Esophagus muscularis mucosa (tissue), 4 donors: Measurements from ENCODE around the gene UBE3D. TPM values are rescaled to one million over a fixed set of nuclear protein-coding genes. Genes with fewer than 3 reads are reported as not detected.

Experiments
- DNase-seq: peaks from one replicate; pipeline ENCODE4 v3.0.0-alpha.2; 2017; ENCODE audit errors: extremely low spot score
- H3K27ac ChIP-seq, 4 donors: fragments of 200-600 bp; sonication (generic); replicated peaks in 1 of 4; 1 replicate in 3 of 4; 2 replicates in 1 of 4; pipeline ENCODE4 v1.5.1; 2016 to 2019; ENCODE audit warnings: mild to moderate bottlenecking in 1 of 4
- H3K27me3 ChIP-seq, 4 donors: fragments of 200-600 bp; sonication (generic); one replicate each; pipeline versions ENCODE4 v1.5.1 to v1.6.0; 2016 to 2019
- H3K36me3 ChIP-seq, 4 donors: fragments of 200-600 bp; sonication (generic); one replicate each; pipeline ENCODE4 v1.5.1; 2016 to 2019
- H3K4me1 ChIP-seq, 4 donors: fragments of 200-600 bp; sonication (generic); one replicate each; pipeline ENCODE4 v1.5.1; 2016 to 2019
- H3K4me3 ChIP-seq, 4 donors: fragments of 200-600 bp; sonication (generic); 1 replicate in 2 of 4; 2 replicates in 2 of 4; pipeline ENCODE4 v1.5.1; 2016 to 2019; ENCODE audit warnings: mild to moderate bottlenecking in 4 of 4, moderate library complexity in 1 of 4
- H3K9me3 ChIP-seq, 4 donors: fragments of 200-600 bp; sonication (generic); 1 replicate in 3 of 4; 2 replicates in 1 of 4; pipeline ENCODE4 v1.5.1; 2016 to 2019
- EP300 ChIP-seq: sonication (generic); formaldehyde crosslinking; IDR thresholded peaks from one replicate; pipeline ENCODE4 v1.6.1; 2017; ENCODE audit warnings: antibody characterized with exemption
- POLR2A ChIP-seq: fragments of 450-650 bp; IDR thresholded peaks from one replicate; pipeline ENCODE4 v1.6.1; 2017; ENCODE audit warnings: antibody characterized with exemption, moderate library complexity, mild to moderate bottlenecking, low read depth
- POLR2AphosphoS5 ChIP-seq, 2 donors: sonication (generic); formaldehyde crosslinking; IDR thresholded peaks; one replicate each; pipeline ENCODE4 v1.6.1; 2017; ENCODE audit warnings: antibody characterized with exemption in 2 of 2
- WGBS: methylation state at CpG from one replicate; pipeline ENCODE4 v1.1.5; 2018; 5-methylcytosine and 5-hydroxymethylcytosine counted together
- intact Hi-C: fragments of 100-400 bp; cut with DNase I; formaldehyde crosslinking; loops from one replicate; pipeline ENCODE4 v1.15.1; 2023
- total RNA-seq, 4 donors: library from RNA; depleted of rRNA; stranded (reverse); fragments of >200 nt; gene quantifications; one replicate each; pipeline versions ENCODE4 v1.1.0 to v1.2.1, GENCODE V29; 2016
- TF ChIP-seq, protein P1 (sequence below), 3 experiments: fragments of 200-600 bp in 2 of 3; fragments of 450-650 bp in 1 of 3; sonication (generic) in 2 of 3; IDR thresholded peaks; one replicate each; pipeline ENCODE4 v1.5.1; 2017 to 2019; ENCODE audit warnings: antibody characterized with exemption in 3 of 3, mild to moderate bottlenecking in 2 of 3, moderate library complexity in 1 of 3

The UBE3D gene
- total RNA-seq, 4 donors from 2014 or later, result 5.3 to 10.0 (median 6.4) TPM

DNA sequence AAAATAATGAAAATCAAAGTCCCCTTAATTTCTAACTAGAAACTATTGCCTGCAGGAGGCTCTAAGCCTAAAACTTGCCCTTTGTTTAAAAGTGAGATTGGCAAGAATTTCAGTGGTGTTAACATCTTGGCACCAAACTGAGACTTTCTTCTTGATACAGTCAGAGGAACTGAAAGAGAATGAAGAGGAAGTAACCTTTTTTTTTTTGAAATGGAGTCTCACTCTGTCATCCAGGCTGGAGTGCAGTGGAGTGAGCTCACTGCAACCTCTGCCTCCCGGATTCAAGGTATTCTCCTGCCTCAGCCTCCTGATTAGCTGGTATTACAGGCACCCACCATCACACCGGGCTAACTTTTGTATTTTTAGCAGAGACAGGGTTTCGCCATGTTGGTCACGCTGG lies 5.4 kb upstream of the UBE3D start:
- TF ChIP-seq, protein P1, sequence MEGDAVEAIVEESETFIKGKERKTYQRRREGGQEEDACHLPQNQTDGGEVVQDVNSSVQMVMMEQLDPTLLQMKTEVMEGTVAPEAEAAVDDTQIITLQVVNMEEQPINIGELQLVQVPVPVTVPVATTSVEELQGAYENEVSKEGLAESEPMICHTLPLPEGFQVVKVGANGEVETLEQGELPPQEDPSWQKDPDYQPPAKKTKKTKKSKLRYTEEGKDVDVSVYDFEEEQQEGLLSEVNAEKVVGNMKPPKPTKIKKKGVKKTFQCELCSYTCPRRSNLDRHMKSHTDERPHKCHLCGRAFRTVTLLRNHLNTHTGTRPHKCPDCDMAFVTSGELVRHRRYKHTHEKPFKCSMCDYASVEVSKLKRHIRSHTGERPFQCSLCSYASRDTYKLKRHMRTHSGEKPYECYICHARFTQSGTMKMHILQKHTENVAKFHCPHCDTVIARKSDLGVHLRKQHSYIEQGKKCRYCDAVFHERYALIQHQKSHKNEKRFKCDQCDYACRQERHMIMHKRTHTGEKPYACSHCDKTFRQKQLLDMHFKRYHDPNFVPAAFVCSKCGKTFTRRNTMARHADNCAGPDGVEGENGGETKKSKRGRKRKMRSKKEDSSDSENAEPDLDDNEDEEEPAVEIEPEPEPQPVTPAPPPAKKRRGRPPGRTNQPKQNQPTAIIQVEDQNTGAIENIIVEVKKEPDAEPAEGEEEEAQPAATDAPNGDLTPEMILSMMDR (IDR thresholded peaks at IDR 0.05), result no peak
- TF ChIP-seq POLR2AphosphoS5 (IDR thresholded peaks at IDR 0.05) (no peak), EP300 (no peak)
- peaks cover 31 to 56% (median 45%) of the 10 kb centered on the region in 4 donors for H3K4me1 ChIP-seq
- peak overlapping the region; percentile 30 to 55 (median 46) for H3K27ac ChIP-seq
- H3K36me3 ChIP-seq, result no peaks in the 10 kb centered on the region
- 49% methylated on average over 4 of the region's 4 CpGs for WGBS
- intact Hi-C loops, result no loop called here
- H3K4me3 ChIP-seq, result no peak overlapping the region
- H3K27me3 ChIP-seq, result no peaks in the 10 kb centered on the region
- DNase-seq, result no peak
- H3K9me3 ChIP-seq, result no peaks in the 10 kb centered on the region

DNA sequence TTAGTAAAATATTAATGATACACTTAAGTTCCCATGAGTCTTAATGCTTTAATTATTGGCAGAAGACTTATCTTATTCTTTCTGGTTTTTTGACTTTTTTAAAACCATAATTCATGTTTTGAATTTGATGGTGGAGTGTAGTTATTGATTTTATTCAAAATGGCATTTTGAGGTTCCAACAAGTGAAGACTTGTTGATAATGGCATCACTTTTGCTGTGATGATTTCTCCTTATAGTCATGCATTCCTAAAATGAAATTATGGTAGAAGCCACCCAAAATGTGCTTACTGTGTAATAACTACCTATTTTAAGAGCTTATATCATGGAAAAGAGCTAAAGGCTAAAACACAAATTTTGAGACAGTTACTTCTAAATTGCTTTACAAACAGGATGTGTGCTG lies 4.0 kb upstream of the UBE3D start:
- Histone ChIP-seq H3K27me3 (no peaks in the 10 kb centered on the region), H3K27ac (no peak overlapping the region), H3K4me3 (no peak overlapping the region), H3K36me3 (no peaks in the 10 kb centered on the region), H3K4me1 (peaks cover 31 to 67% (median 51%) of the 10 kb centered on the region in 4 donors), H3K9me3 (no peaks in the 10 kb centered on the region)
- intact Hi-C loops, result loop anchor here (5.0 to 10.0 kb wide), 3 partner anchors 125 to 443 kb away; partner anchors contain the start of genes PGM3, PRSS35 and RWDD2A
- TF ChIP-seq EP300, result no peak
- TF ChIP-seq POLR2AphosphoS5 (IDR thresholded peaks at IDR 0.05), result no peak
- no peak for DNase-seq

DNA sequence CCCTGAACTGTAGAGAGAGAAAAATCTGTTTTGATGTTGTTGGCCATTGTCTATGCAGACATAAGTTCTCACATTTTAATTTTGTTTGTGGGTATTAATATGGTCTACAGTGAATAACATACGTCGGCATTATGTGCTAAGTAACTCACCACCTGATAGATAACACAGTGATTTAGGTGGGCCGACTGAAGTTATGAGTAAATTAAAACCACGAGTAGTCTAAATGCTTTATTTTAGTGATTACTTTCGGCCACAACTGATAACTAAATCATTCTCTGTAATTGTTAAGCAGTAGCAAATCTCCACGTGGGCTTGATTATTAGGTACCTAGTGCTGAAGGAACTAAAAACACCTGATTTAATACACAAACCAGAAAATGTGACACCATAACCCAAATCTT lies 3.0 kb upstream of the UBE3D start:
- Histone ChIP-seq H3K4me3 (peak overlapping the region; percentile 71 to 94 (median 89)), H3K36me3 (no peaks in the 10 kb centered on the region), H3K27me3 (no peaks in the 10 kb centered on the region), H3K9me3 (no peaks in the 10 kb centered on the region), H3K27ac (peak overlapping the region; percentile 92 to 95 (median 94)), H3K4me1 (peaks cover 37 to 74% (median 58%) of the 10 kb centered on the region in 4 donors)
- intact Hi-C loops, result loop anchor here (5.0 to 10.0 kb wide), 3 partner anchors 126 to 444 kb away; partner anchors contain the start of genes PGM3, PRSS35 and RWDD2A
- TF ChIP-seq EP300, result no peak
- TF ChIP-seq, protein P1 (IDR thresholded peaks at IDR 0.05), result no peak
- no peak for TF ChIP-seq POLR2A
- no peak for TF ChIP-seq POLR2AphosphoS5 (IDR thresholded peaks at IDR 0.05)
- no peak for DNase-seq
- 57% methylated on average over 6 of the region's 6 CpGs for WGBS

DNA sequence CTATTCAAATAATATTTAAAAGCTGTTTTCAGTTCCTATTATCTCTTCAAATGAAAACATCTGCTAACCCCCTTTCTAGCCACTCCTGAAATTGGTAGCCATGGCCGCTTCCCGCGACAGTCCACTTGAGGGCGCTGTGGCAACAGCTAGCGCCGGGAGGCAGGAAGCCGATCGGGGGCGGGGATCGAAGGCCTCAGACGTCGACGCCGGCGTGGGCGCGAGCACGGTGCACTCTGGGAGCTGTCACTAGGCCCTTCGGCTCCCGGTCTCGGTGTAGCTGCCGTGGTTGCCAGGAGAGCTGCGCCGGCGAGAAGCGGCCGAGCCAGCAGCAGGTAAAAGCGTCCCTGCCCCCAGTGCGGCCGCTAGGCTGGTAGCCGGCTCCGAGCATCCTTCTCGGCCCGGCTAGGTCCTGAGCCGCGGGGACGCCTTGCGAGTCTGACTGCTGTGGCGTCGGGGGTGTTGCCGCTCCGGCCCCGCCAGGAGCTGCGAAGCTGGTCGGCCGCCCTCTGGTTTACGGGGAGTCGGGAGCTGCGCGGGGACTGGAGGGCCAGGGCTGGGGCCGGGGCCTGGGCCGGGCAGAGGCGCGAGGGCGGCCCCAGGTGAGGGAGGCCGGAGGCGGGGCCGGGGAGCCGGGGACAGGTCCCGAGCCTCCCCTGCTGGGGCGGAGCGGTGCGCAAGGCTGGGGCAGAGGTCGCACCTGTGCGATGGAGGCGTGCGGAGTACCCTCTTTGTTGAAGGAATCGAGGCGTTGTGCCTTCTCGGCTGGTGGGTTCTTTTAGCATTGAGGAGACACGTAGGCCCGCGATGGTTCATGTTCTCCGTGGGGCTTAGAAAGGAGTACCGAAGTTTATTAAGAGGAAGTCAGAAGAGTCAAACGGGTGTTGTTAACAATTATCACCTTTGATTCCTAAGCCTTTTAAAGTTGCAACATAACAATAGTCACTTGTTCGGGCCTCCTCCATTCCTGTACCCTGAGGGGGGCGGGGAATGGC lies 2.1 kb upstream of the UBE3D start, which contains the start of gene DOP1A:
Gene DOP1A, plus strand, starts transcription at position 224 of the 992 bp plus-strand sequence. CDS start 29,307 bp downstream, outside the sequence.
- DNase-seq, result peak; percentile 98
- H3K27me3 ChIP-seq, result no peaks in the 10 kb centered on the region
- no peaks in the 10 kb centered on the region for H3K9me3 ChIP-seq
- intact Hi-C loops, result loop anchor here (2.0 to 10.0 kb wide), 4 partner anchors 51 to 445 kb away; partner anchors contain the start of genes PGM3, PRSS35 and RWDD2A
- no peaks in the 10 kb centered on the region for H3K36me3 ChIP-seq
- 2% methylated on average over 30 of the region's 78 CpGs for WGBS
- H3K4me1 ChIP-seq, result peaks cover 37 to 70% (median 56%) of the 10 kb centered on the region in 4 donors
- TF ChIP-seq EP300 (no peak), POLR2AphosphoS5 (IDR thresholded peaks at IDR 0.05) (peak; percentile 80 to 89), POLR2A (no peak)
- TF ChIP-seq, protein P1 (IDR thresholded peaks at IDR 0.05), result peak in 2 of 3 experiments; percentile 96 to 98
- peak within 1 kb of the TSS; percentile 71 to 94 (median 89) for H3K4me3 ChIP-seq
- peak within 1 kb of the TSS; percentile 92 to 95 (median 94) for H3K27ac ChIP-seq

DNA sequence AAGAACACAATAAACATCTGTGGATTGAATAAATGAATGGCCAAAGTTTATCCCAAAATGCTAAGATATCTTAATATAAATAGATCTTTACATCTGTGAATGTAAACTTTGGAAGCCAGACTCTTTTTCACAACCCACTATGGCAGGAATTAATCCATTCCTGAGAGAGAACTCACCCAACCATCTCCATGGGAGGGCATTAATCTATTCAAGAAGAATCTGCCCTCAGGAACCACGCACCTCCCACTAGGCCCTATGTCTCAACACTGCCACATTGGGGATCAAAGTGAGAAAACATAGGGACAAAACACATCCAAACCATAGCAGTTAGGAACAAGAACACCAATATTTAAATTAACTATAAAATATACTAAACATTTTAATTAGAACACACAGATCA lies 3.4 kb downstream of the UBE3D start:
- Histone ChIP-seq H3K27ac (no peak overlapping the region), H3K9me3 (no peaks in the 10 kb centered on the region), H3K27me3 (no peaks in the 10 kb centered on the region), H3K36me3 (no peaks in the 10 kb centered on the region), H3K4me1 (peaks cover 6 to 29% (median 17%) of the 10 kb centered on the region in 4 donors), H3K4me3 (no peak overlapping the region)
- TF ChIP-seq POLR2A (no peak), POLR2AphosphoS5 (IDR thresholded peaks at IDR 0.05) (no peak), EP300 (no peak)
- TF ChIP-seq, protein P1 (IDR thresholded peaks at IDR 0.05), result no peak
- WGBS, result 93% methylated on average over 1 of the region's 1 CpG
- intact Hi-C loops, result loop anchor here (10.0 kb wide), 1 partner anchor 133 kb away; the partner anchor contains the start of genes PGM3 and RWDD2A
- no peak for DNase-seq
